Neuronal stem cell (in vitro differentiated cells): ENCODE measurements around the gene MBD2.

Experiments
- DNase-seq: peaks from one replicate; pipeline ENCODE4 v3.0.0-alpha.2; 2013; ENCODE audit warnings: low spot score
- H2AFZ ChIP-seq: one replicate; pipeline ENCODE4 v1.6.1; 2013; ENCODE audit warnings: mild to moderate bottlenecking, low read length, inconsistent platforms
- H2AK5ac ChIP-seq: 2 replicates; pipeline ENCODE4 v1.6.1; 2013; ENCODE audit warnings: low read depth, mild to moderate bottlenecking, inconsistent platforms, low read length, moderate library complexity, mixed read lengths
- H2BK120ac ChIP-seq: 2 replicates; pipeline ENCODE4 v1.6.1; 2013; ENCODE audit warnings: low read depth, mild to moderate bottlenecking, inconsistent platforms, low read length, moderate library complexity, mixed read lengths
- H2BK12ac ChIP-seq: one replicate; pipeline ENCODE4 v1.6.1; 2013; ENCODE audit warnings: low read length, inconsistent platforms
- H2BK15ac ChIP-seq: 2 replicates; pipeline ENCODE4 v1.6.1; 2013; ENCODE audit warnings: mild to moderate bottlenecking, low read length, inconsistent platforms, mixed read lengths
- H2BK5ac ChIP-seq: one replicate; pipeline ENCODE4 v1.6.1; 2013; ENCODE audit warnings: inconsistent platforms, mild to moderate bottlenecking, low read length, moderate library complexity
- H3K14ac ChIP-seq: one replicate; pipeline ENCODE4 v1.6.1; 2013; ENCODE audit warnings: low read length, inconsistent platforms
- H3K18ac ChIP-seq: 2 replicates; pipeline ENCODE4 v1.6.1; 2013; ENCODE audit warnings: low read length, inconsistent platforms
- H3K23ac ChIP-seq: 2 replicates; pipeline ENCODE4 v1.6.1; 2013; ENCODE audit warnings: low read depth, mild to moderate bottlenecking, mixed read lengths, low read length, inconsistent platforms; ENCODE audit not compliant: poor library complexity
- H3K27ac ChIP-seq: replicated peaks from 3 replicates; pipeline ENCODE4 v1.5.1; 2013; ENCODE audit warnings: low read length, inconsistent platforms
- H3K27me3 ChIP-seq, 3 experiments: 2 replicates each; pipeline ENCODE4 v1.6.1; 2013; ENCODE audit warnings: low read length in 3 of 3, mild to moderate bottlenecking in 2 of 3, inconsistent platforms in 1 of 3, low read depth in 1 of 3, mixed read lengths in 1 of 3, moderate library complexity in 1 of 3; ENCODE audit not compliant: control insufficient read depth in 3 of 3, insufficient read depth in 3 of 3
- H3K36me3 ChIP-seq, 2 donors: replicated peaks in 1 of 2; 2 replicates each; pipeline ENCODE4 v1.6.1; 2013; ENCODE audit warnings: low read length in 2 of 2; ENCODE audit not compliant: control insufficient read depth in 2 of 2, insufficient read depth in 2 of 2
- H3K4ac ChIP-seq: 2 replicates; pipeline ENCODE4 v1.6.1; 2013; ENCODE audit warnings: inconsistent platforms, mild to moderate bottlenecking, low read length, moderate library complexity
- H3K4me1 ChIP-seq, 2 donors: 1 replicate in 1 of 2; 2 replicates in 1 of 2; pipeline ENCODE4 v1.6.1; 2013; ENCODE audit warnings: low read length in 2 of 2, low read depth in 1 of 2; ENCODE audit not compliant: control insufficient read depth in 2 of 2, insufficient read depth in 1 of 2
- H3K4me2 ChIP-seq: one replicate; pipeline ENCODE4 v1.6.1; 2013; ENCODE audit warnings: mild to moderate bottlenecking, low read length, inconsistent platforms; ENCODE audit not compliant: insufficient read depth, poor library complexity, severe bottlenecking
- H3K4me3 ChIP-seq, 2 donors: 2 replicates each; pipeline ENCODE4 v1.5.1; 2013; ENCODE audit warnings: low read length in 2 of 2, mild to moderate bottlenecking in 2 of 2, inconsistent platforms in 1 of 2, moderate library complexity in 1 of 2
- H3K79me1 ChIP-seq: one replicate; pipeline ENCODE4 v1.6.1; 2013; ENCODE audit warnings: low read depth, mild to moderate bottlenecking, inconsistent platforms, low read length, moderate library complexity
- H3K9ac ChIP-seq: one replicate; pipeline ENCODE4 v1.6.1; 2013; ENCODE audit warnings: mild to moderate bottlenecking, low read depth, low read length, inconsistent platforms; ENCODE audit not compliant: poor library complexity
- H3K9me3 ChIP-seq, 2 donors: replicated peaks in 1 of 2; 2 replicates each; pipeline versions ENCODE3 to v1.6.1; 2013; ENCODE audit warnings: low read length in 2 of 2, mild to moderate bottlenecking in 2 of 2, inconsistent platforms in 1 of 2, low read depth in 1 of 2, mixed read lengths in 1 of 2, moderate library complexity in 1 of 2; ENCODE audit not compliant: control insufficient read depth in 2 of 2, insufficient read depth in 1 of 2
- H4K8ac ChIP-seq: one replicate; pipeline ENCODE4 v1.6.1; 2013; ENCODE audit warnings: low read depth, mild to moderate bottlenecking, inconsistent platforms, low read length, moderate library complexity
- H4K91ac ChIP-seq: one replicate; pipeline ENCODE4 v1.6.1; 2013; ENCODE audit warnings: low read length, low read depth, mild to moderate bottlenecking, inconsistent platforms; ENCODE audit not compliant: poor library complexity
- WGBS, 2 donors: extraction: QIAGEN DNeasy Blood & Tissue Kit; methylation state at CpG; one replicate each; pipeline ENCODE4 v1.1.7; 2013; ENCODE audit warnings: missing lambda C conversion rate in 2 of 2, mixed read lengths in 1 of 2; ENCODE audit not compliant: insufficient read length in 2 of 2, insufficient replicate concordance in 1 of 2; ENCODE audit errors: extremely low coverage in 2 of 2; 5-methylcytosine and 5-hydroxymethylcytosine counted together

MBD2 gene

DNA sequence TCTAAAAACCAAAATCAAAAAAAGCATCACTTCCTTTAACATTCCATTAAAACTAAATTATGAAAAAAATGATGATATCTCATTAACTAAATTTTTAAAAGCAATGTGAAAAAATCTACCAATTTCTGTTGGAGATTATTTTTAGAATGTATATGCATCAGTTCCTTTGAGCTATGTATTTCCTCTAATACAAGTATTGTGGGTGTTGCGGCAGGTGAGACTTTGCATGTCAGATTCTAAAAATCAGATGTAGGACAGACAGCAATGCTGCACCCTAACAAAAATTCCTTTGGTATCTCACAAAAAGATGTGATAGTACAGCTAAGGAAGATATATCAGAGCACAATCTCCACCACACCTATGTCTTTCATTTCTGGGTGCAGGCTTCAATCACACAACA is 6.8 kb downstream of the MBD2 start:
- no CpG with 5 or more reads among the region's 1 CpG for WGBS, 2 donors
- no peak overlapping the region for H2AK5ac ChIP-seq

DNA sequence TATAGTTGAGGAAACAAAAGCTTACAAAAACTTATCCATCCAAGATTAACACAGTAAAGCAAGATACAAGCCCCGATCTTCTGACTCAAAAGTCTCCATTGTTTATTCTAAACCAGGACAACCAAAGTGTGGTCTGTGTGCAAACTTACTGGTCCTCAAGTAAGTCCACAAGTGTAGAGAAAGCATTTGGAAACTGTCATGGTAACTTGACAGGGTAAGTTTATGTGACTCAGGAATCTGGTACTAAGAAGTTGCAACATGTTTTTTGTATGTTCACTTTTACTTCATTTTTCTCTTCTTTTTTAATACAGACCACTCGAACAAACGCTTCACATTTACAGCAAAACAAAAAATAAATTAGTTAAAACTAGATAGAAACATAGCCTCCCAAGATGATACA is 9.4 kb downstream of the MBD2 start:
- Histone ChIP-seq H3K27ac (no peak overlapping the region), H3K14ac (no peak overlapping the region), H3K4ac (no peak overlapping the region), H3K4me2 (no peak overlapping the region), H3K9me3 (no peaks in the 10 kb centered on the region), H3K4me1 (no peaks in the 10 kb centered on the region), H2AFZ (no peak overlapping the region), H4K91ac (no peak overlapping the region), H2BK5ac (no peak overlapping the region), H3K9ac (no peak overlapping the region), H3K23ac (no peak overlapping the region), H3K79me1 (peaks cover 2% of the 10 kb centered on the region), H2BK120ac (no peak overlapping the region), H2BK15ac (no peak overlapping the region), H3K36me3 (no peaks in the 10 kb centered on the region), H3K27me3 (no peaks in the 10 kb centered on the region), H2BK12ac (no peak overlapping the region), H4K8ac (no peak overlapping the region), H2AK5ac (no peak overlapping the region), H3K4me3 (no peak overlapping the region), H3K18ac (no peak overlapping the region)
- WGBS, 2 donors, result no CpG with 5 or more reads among the region's 3 CpGs
- no peak for DNase-seq

More for the DNA sequence above, 6.8 kb downstream of the MBD2 start:
- no peak for DNase-seq
- Histone ChIP-seq H4K8ac (no peak overlapping the region), H3K79me1 (peaks cover 4% of the 10 kb centered on the region), H3K23ac (no peak overlapping the region), H3K27me3 (no peaks in the 10 kb centered on the region), H3K27ac (no peak overlapping the region), H3K4me1 (peaks cover 0 to 3% of the 10 kb centered on the region in 2 donors), H3K9me3 (no peaks in the 10 kb centered on the region), H3K14ac (no peak overlapping the region), H2BK5ac (no peak overlapping the region), H2BK120ac (no peak overlapping the region), H3K4me3 (no peak overlapping the region), H3K18ac (no peak overlapping the region), H2BK15ac (no peak overlapping the region), H3K9ac (no peak overlapping the region), H2BK12ac (no peak overlapping the region), H3K4ac (no peak overlapping the region), H3K4me2 (no peak overlapping the region), H4K91ac (no peak overlapping the region), H2AFZ (no peak overlapping the region), H3K36me3 (peaks cover 0 to 12% of the 10 kb centered on the region in 2 donors)

DNA sequence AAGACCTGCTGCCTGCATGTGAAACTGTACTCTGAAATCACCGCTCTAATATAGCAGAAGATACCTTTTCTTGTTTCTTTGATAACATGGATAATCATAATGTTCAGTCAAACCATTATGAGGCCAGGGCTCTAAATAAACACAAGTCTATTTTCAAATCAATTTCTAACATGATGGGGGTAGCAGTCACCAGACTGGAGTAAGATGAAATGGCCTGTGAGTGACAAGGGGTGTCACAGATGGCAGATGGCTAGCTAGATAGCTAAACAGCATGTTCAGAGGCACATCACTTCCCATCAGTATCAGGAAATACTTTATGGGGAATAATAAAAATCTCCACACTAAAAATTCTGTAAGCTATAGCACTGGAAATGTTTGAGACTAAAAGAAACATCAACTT is 14.0 kb downstream of the MBD2 start:
- no peak for DNase-seq
- Histone ChIP-seq H2BK15ac (no peak overlapping the region), H3K14ac (no peak overlapping the region), H2BK120ac (no peak overlapping the region), H2AFZ (no peak overlapping the region), H3K23ac (no peak overlapping the region), H3K4me3 (no peak overlapping the region), H4K8ac (no peak overlapping the region), H2BK5ac (no peak overlapping the region), H2AK5ac (no peak overlapping the region), H3K36me3 (no peaks in the 10 kb centered on the region), H3K4me1 (no peaks in the 10 kb centered on the region), H2BK12ac (no peak overlapping the region), H3K79me1 (no peaks in the 10 kb centered on the region), H3K9ac (no peak overlapping the region), H3K4ac (no peak overlapping the region), H3K27me3 (no peaks in the 10 kb centered on the region), H3K27ac (no peak overlapping the region), H3K18ac (no peak overlapping the region), H4K91ac (no peak overlapping the region), H3K9me3 (peaks cover 0 to 2% of the 10 kb centered on the region in 2 donors), H3K4me2 (no peak overlapping the region)
- WGBS, 2 donors, result no CpG with 5 or more reads among the region's 1 CpG

DNA sequence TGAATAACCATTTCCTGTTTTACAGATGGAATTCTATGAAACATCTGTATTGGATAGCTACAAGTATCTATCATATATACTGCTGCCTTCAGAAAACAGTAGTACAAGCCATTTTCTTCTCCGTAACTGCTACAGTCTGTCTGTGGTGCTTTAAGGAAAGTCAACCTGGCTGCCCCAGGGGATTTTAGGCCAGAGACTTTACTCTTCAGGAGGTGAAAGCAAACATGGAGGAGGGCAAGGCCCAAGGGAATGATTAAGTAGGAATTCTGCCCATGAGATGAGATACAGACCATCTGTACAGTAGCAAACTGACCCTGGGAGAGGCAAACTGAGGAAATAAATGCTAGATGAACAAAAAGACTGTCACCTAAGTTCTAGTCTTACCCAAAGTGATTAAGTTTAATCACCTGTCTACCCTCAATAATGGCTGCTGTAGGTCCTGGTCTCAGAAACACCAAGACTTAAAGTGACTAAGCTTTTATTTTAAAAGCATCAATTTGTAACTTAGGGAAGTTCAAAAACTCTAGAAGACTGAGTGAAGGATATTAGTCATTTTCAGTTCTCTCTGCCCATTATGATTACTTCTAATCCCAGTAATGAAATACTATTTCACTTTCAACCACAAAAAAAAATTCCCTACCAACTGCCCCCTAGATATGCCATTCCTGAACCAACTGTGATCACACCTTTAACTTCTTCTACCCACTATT is 14.8 kb downstream of the MBD2 start:
- H3K79me1 ChIP-seq, result no peaks in the 10 kb centered on the region
- no peak overlapping the region for H2BK12ac ChIP-seq
- no peak overlapping the region for H3K4me3 ChIP-seq
- WGBS, 2 donors, result no CpG with 5 or more reads among the region's 1 CpG
- no peak overlapping the region for H4K8ac ChIP-seq
- H3K4me2 ChIP-seq, result no peak overlapping the region
- no peaks in the 10 kb centered on the region for H3K27me3 ChIP-seq
- no peak overlapping the region for H3K27ac ChIP-seq
- no peak overlapping the region for H3K4ac ChIP-seq
- peaks cover 0 to 2% of the 10 kb centered on the region in 2 donors for H3K9me3 ChIP-seq
- no peaks in the 10 kb centered on the region for H3K4me1 ChIP-seq
- H3K36me3 ChIP-seq, result peaks cover 0 to 5% of the 10 kb centered on the region in 2 donors
- H4K91ac ChIP-seq, result no peak overlapping the region
- H2AFZ ChIP-seq, result no peak overlapping the region
- no peak overlapping the region for H2BK15ac ChIP-seq
- no peak overlapping the region for H2BK120ac ChIP-seq
- no peak for DNase-seq
- no peak overlapping the region for H3K18ac ChIP-seq
- no peak overlapping the region for H3K14ac ChIP-seq
- no peak overlapping the region for H2AK5ac ChIP-seq
- no peak overlapping the region for H2BK5ac ChIP-seq
- H3K9ac ChIP-seq, result no peak overlapping the region
- no peak overlapping the region for H3K23ac ChIP-seq
